ENCODE measurements around the gene TRPM8. TPM values are rescaled to one million over a fixed set of nuclear protein-coding genes. Genes with fewer than 3 reads are reported as not detected.
"Not testable (repeated sequence)": the region's sequence is repeated elsewhere in the genome, so short reads cannot be mapped to it uniquely, and the experiment has no call there.

The TRPM8 gene
- total and polyA plus RNA-seq, 2 donors, result 0.05 TPM; not detected in 1

DNA sequence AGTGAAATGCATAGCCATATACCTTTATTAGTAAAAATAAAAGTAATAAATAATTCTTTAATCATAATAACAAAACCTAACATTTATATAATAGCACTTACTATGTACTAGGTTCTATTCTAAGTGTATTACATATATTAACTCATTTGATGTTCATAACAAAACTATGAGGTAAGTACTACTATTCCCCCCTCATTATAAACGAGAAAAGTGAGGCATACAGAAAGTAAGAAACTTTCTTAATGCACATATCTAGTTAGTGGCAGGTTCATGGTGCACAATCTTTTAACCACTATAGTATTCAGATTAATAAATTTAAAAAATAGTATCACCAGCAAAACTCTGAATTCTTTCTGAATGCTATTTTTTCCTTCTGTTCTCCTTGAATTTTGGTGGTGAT is 27.5 kb downstream of the TRPM8 start:
- 63% methylated on average over 1 of the region's 1 CpG for WGBS
- H3K27ac ChIP-seq (ENCODE audit: low read depth), result no peak overlapping the region
- no peaks in the 10 kb centered on the region for H3K4me1 ChIP-seq (ENCODE audit: insufficient read depth)
- H3K4me3 ChIP-seq (ENCODE audit: low read depth, low read length), result no peak overlapping the region
- H3K36me3 ChIP-seq (ENCODE audit: insufficient read depth), result no peaks in the 10 kb centered on the region
- DNase-seq (ENCODE audit: extremely low spot score), result no peak

GRCh38 chr2:233945146-233945545 is 28.0 kb downstream of the TRPM8 start:
- Histone ChIP-seq H3K27ac (ENCODE audit: low read depth) (no peak overlapping the region), H3K36me3 (ENCODE audit: insufficient read depth) (no peaks in the 10 kb centered on the region), H3K4me3 (ENCODE audit: low read depth, low read length) (no peak overlapping the region), H3K4me1 (ENCODE audit: insufficient read depth) (no peaks in the 10 kb centered on the region)
- 88% methylated on average over 3 of the region's 3 CpGs for WGBS
- DNase-seq (ENCODE audit: extremely low spot score), result no peak

GRCh38 chr2:233950078-233950825 is 33.1 kb downstream of the TRPM8 start:
- 77% methylated on average over 13 of the region's 13 CpGs for WGBS
- no peak overlapping the region for H3K27ac ChIP-seq (ENCODE audit: low read depth)
- no peaks in the 10 kb centered on the region for H3K36me3 ChIP-seq (ENCODE audit: insufficient read depth)
- no peaks in the 10 kb centered on the region for H3K4me1 ChIP-seq (ENCODE audit: insufficient read depth)
- no peak for DNase-seq (ENCODE audit: extremely low spot score)
- no peak overlapping the region for H3K4me3 ChIP-seq (ENCODE audit: low read depth, low read length)

GRCh38 chr2:233952335-233952734 is 35.2 kb downstream of the TRPM8 start:
- Histone ChIP-seq H3K27ac (ENCODE audit: low read depth) (no peak overlapping the region), H3K4me1 (ENCODE audit: insufficient read depth) (no peaks in the 10 kb centered on the region), H3K36me3 (ENCODE audit: insufficient read depth) (no peaks in the 10 kb centered on the region), H3K4me3 (ENCODE audit: low read depth, low read length) (no peak overlapping the region)
- DNase-seq (ENCODE audit: extremely low spot score), result no peak
- WGBS, result 73% methylated on average over 7 of the region's 7 CpGs

DNA sequence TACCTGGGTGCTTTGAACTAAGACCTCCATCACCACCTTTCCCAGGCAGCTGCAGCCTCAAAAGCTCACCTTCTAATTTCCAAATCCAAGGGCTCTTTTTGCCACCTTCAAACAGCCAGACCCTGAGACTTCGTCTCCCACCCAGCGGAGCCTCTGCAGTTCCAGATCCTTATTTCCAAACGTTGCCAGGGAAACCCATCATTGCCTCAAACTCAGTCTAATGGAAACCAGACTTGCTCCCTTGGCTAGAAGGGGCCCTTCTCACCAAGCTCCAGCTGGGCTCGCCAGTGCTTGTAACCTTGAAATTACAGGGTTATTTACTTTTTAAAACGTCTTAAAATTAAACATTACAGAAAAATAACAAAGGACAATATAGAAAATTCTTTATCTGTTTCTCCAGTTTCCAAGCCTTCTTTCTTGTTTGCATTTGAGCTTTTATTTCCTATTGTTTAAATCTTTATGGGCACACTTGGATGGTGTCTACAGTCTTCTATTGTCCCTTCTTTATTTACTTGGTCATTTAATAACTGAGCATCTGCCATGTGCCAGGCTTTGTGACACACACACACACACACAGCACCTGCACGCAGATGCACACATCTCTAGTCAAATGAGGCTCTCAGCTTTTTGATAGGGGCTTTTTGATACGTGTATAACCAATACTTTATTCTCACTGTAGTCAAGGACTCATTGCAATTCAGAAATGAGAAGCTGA is 36.1 kb downstream of the TRPM8 start:
- no peak for DNase-seq (ENCODE audit: extremely low spot score)
- 27% methylated on average over 7 of the region's 7 CpGs for WGBS
- Histone ChIP-seq H3K4me3 (ENCODE audit: low read depth, low read length) (no peak overlapping the region), H3K27ac (ENCODE audit: low read depth) (no peak overlapping the region), H3K4me1 (ENCODE audit: insufficient read depth) (no peaks in the 10 kb centered on the region), H3K36me3 (ENCODE audit: insufficient read depth) (no peaks in the 10 kb centered on the region)

GRCh38 chr2:233960203-233960602 is 43.0 kb downstream of the TRPM8 start:
- Histone ChIP-seq H3K4me1 (ENCODE audit: insufficient read depth) (no peaks in the 10 kb centered on the region), H3K4me3 (ENCODE audit: low read depth, low read length) (no peak overlapping the region), H3K36me3 (ENCODE audit: insufficient read depth) (no peaks in the 10 kb centered on the region), H3K27ac (ENCODE audit: low read depth) (no peak overlapping the region)
- no peak for DNase-seq (ENCODE audit: extremely low spot score)
- 91% methylated on average over 2 of the region's 2 CpGs for WGBS

DNA sequence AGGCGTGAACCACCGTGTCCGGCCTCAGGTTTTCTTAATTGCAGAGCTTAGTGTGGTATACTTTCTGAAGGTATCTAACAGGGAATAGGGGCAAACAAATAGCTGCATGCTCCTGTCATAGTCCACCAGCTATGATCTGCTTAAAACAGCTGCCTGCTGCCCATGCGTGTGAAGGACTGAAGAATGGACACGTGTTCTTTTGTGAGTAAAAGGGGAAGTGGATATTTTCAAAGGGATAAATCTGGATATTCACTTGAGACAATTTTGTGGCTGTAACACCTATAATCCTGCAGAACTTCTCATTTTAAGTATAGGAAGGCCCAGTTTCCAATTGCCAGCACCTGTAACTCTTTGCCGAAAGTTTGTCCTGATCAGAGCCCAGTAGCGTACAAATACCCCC is 44.7 kb downstream of the TRPM8 start:
- Histone ChIP-seq H3K4me3 (ENCODE audit: low read depth, low read length) (no peak overlapping the region), H3K4me1 (ENCODE audit: insufficient read depth) (no peaks in the 10 kb centered on the region), H3K36me3 (ENCODE audit: insufficient read depth) (no peaks in the 10 kb centered on the region), H3K27ac (ENCODE audit: low read depth) (no peak overlapping the region)
- 92% methylated on average over 7 of the region's 7 CpGs for WGBS
- no peak for DNase-seq (ENCODE audit: extremely low spot score)

DNA sequence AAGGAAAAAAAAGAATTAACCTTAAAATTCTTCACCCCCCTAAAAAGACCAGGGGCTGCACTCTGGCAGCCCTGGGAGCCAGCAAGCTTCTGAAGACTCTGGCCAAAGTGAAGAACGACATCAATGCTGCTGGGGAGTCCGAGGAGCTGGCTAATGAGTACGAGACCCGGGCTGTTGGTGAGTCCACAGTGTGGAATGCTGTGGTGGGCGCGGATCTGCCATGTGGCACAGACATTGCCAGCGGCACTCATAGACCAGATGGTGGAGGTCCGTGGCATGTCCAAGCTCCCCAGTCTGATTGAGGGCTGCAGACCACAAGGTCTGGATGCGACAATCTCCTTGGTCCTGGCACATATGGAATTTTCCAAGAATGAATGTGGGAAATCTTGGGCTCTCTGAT is 47.4 kb downstream of the TRPM8 start:
- H3K4me3 ChIP-seq (ENCODE audit: low read depth, low read length), result no peak overlapping the region
- WGBS, result 96% methylated on average over 9 of the region's 9 CpGs
- no peaks in the 10 kb centered on the region for H3K36me3 ChIP-seq (ENCODE audit: insufficient read depth)
- no peak overlapping the region for H3K27ac ChIP-seq (ENCODE audit: low read depth)
- no peaks in the 10 kb centered on the region for H3K4me1 ChIP-seq (ENCODE audit: insufficient read depth)
- DNase-seq (ENCODE audit: extremely low spot score), result no peak

- DNase-seq (ENCODE audit: extremely low spot score), result no peak
- Histone ChIP-seq H3K27ac (ENCODE audit: low read depth) (no peak overlapping the region), H3K36me3 (ENCODE audit: insufficient read depth) (no peaks in the 10 kb centered on the region), H3K4me3 (ENCODE audit: low read depth, low read length) (no peak overlapping the region), H3K4me1 (ENCODE audit: insufficient read depth) (no peaks in the 10 kb centered on the region)
- 69% methylated on average over 10 of the region's 10 CpGs for WGBS
Measured at GRCh38 chr2:233965032-233965603, 47.9 kb downstream of the TRPM8 start.

DNA sequence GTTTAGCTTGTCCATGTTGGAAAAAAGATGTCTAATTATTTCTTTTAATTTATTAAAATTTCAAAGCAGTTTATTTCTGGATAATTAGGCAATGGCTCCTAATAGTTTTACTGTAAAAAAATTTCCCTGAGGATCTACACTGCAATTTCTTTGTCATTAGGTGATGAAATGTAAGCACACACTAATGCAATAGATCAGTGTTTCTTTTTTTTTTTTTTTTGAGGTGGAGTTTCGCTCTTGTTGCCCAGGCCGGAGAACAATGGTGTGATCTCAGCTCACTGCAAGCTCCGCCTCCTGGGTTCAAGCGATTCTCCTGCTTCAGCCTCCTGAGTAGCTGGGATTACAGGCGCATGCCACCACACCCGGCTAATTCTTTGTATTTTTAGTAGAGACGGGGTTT is 48.5 kb downstream of the TRPM8 start:
- WGBS, result 90% methylated on average over 7 of the region's 7 CpGs
- not testable (repeated sequence) for H3K4me1 ChIP-seq (ENCODE audit: insufficient read depth); H3K27ac ChIP-seq (ENCODE audit: low read depth); DNase-seq (ENCODE audit: extremely low spot score); H3K36me3 ChIP-seq (ENCODE audit: insufficient read depth); H3K4me3 ChIP-seq (ENCODE audit: low read depth, low read length)

DNA sequence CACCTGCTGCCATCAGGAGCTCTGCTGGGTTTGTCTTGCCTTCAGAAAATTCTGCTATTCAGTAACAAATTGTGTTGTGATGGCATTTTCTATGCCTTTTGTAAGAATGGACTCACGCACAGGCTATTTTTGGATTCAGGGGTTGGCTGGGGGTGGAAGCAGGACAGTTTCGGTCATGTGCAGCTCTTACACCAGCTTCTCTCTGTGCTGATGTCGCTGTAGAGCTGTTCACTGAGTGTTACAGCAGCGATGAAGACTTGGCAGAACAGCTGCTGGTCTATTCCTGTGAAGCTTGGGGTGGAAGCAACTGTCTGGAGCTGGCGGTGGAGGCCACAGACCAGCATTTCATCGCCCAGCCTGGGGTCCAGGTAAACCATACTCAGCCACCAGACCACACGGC is 49.2 kb downstream of the TRPM8 start:
- H3K27ac ChIP-seq (ENCODE audit: low read depth), result no peak overlapping the region
- no peak for DNase-seq (ENCODE audit: extremely low spot score)
- no peak overlapping the region for H3K4me3 ChIP-seq (ENCODE audit: low read depth, low read length)
- no peaks in the 10 kb centered on the region for H3K4me1 ChIP-seq (ENCODE audit: insufficient read depth)
- 75% methylated on average over 7 of the region's 7 CpGs for WGBS
- H3K36me3 ChIP-seq (ENCODE audit: insufficient read depth), result no peaks in the 10 kb centered on the region

- H3K36me3 ChIP-seq (ENCODE audit: insufficient read depth), result no peaks in the 10 kb centered on the region
- 85% methylated on average over 2 of the region's 2 CpGs for WGBS
- no peak overlapping the region for H3K27ac ChIP-seq (ENCODE audit: low read depth)
- no peak overlapping the region for H3K4me3 ChIP-seq (ENCODE audit: low read depth, low read length)
- H3K4me1 ChIP-seq (ENCODE audit: insufficient read depth), result no peaks in the 10 kb centered on the region
- no peak for DNase-seq (ENCODE audit: extremely low spot score)
Measured at GRCh38 chr2:233967164-233967563, 50.0 kb downstream of the TRPM8 start.

- Histone ChIP-seq H3K4me1 (ENCODE audit: insufficient read depth) (no peaks in the 10 kb centered on the region), H3K27ac (ENCODE audit: low read depth) (no peak overlapping the region), H3K36me3 (ENCODE audit: insufficient read depth) (no peaks in the 10 kb centered on the region), H3K4me3 (ENCODE audit: low read depth, low read length) (no peak overlapping the region)
- WGBS, result 68% methylated on average over 4 of the region's 4 CpGs
- DNase-seq (ENCODE audit: extremely low spot score), result no peak
Measured at GRCh38 chr2:233968556-233968955, 51.4 kb downstream of the TRPM8 start.

DNA sequence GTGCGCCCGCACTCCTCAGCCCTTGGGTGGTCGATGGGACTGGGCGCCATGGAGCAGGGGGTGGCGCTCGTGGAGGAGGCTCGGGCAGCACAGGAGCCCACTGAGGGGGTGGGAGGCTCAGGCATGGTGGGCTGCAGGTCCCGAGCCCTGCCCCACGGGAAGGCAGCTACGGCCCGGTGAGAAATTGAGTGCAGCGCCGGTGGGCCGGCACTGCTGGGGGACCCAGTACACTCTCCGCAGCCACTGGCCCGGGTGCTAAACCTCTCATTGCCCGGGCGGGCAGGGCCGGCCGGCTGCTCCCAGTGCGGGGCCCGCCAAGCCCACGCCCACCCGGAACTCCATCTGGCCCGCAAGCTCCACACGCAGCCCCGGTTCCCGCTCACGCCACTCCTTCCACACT is 55.3 kb downstream of the TRPM8 start:
- H3K36me3 ChIP-seq (ENCODE audit: insufficient read depth); H3K4me3 ChIP-seq (ENCODE audit: low read depth, low read length); DNase-seq (ENCODE audit: extremely low spot score); H3K27ac ChIP-seq (ENCODE audit: low read depth); H3K4me1 ChIP-seq (ENCODE audit: insufficient read depth): not testable (repeated sequence)
- 98% methylated on average over 29 of the region's 29 CpGs for WGBS

All from urinary bladder (tissue), 4 donors.